Activated naive CD4-positive, alpha-beta T cell treated with anti-CD3 and anti-CD28 coated beads for 36 hours (primary cell): ENCODE measurements around the gene MDP1. TPM values are rescaled to one million over a fixed set of nuclear protein-coding genes. Genes with fewer than 3 reads are reported as not detected.
"Not testable (repeated sequence)": the region's sequence is repeated elsewhere in the genome, so short reads cannot be mapped to it uniquely, and the experiment has no call there.

Experiments used
- CTCF ChIA-PET: fragments of 350-600 bp; sonication (Branson Sonifier 250); formaldehyde crosslinking; loops from one replicate; lab custom pipeline; 2021; ENCODE audit warnings: antibody characterized with exemption; lab: Charles Lee
- DNase-seq: peaks from one replicate; pipeline ENCODE4 v3.0.0-alpha.2; 2020
- H3K27ac Mint-ChIP-seq: one replicate; pipeline ENCODE4 v1.8.0; 2021; ENCODE audit warnings: mild to moderate bottlenecking, mixed read lengths
- H3K27me3 Mint-ChIP-seq: one replicate; pipeline ENCODE4 v1.8.0; 2021; ENCODE audit warnings: low read depth, mixed read lengths
- H3K36me3 Mint-ChIP-seq: one replicate; pipeline ENCODE4 v1.8.0; 2021; ENCODE audit warnings: low read depth, mixed read lengths
- H3K4me1 Mint-ChIP-seq: one replicate; pipeline ENCODE4 v1.8.0; 2021; ENCODE audit warnings: low read depth, mixed read lengths
- H3K4me3 Mint-ChIP-seq: one replicate; pipeline ENCODE4 v1.8.0; 2021; ENCODE audit warnings: mild to moderate bottlenecking, moderate library complexity, mixed read lengths
- H3K9me3 Mint-ChIP-seq: one replicate; pipeline ENCODE4 v1.8.0; 2021; ENCODE audit warnings: mixed read lengths
- intact Hi-C: fragments of 100-400 bp; cut with micrococcal nuclease; formaldehyde crosslinking; loops from one replicate; pipeline ENCODE4 v1.15.1; 2023
- total RNA-seq, 2 experiments: library from RNA; stranded (reverse); gene quantifications; one replicate each; pipeline ENCODE4 v1.2.3, GENCODE V29; 2021

Gene MDP1
- total RNA-seq, 2 experiments from 2014 or later, result 10.2 to 13.6 TPM

- intact Hi-C loops, result loop anchor here (10.0 kb wide), 1 partner anchor 456 kb away; no protein-coding TSS in a partner anchor
- CTCF ChIA-PET, result interaction anchor here (0.6 to 2.2 kb wide), 3 partner anchors 24 to 94 kb away, joined by 3 to 10 read pairs (median 5); partner anchors contain the start of gene TINF2
- Mint-ChIP-seq H3K4me3 (no peak overlapping the region), H3K4me1 (peaks cover 18% of the 10 kb centered on the region), H3K36me3 (no peaks in the 10 kb centered on the region), H3K27ac (no peak overlapping the region), H3K27me3 (no peaks in the 10 kb centered on the region), H3K9me3 (no peaks in the 10 kb centered on the region)
- no peak for DNase-seq
These were observed 3.2 kb upstream of the MDP1 start for GRCh38 chr14:24219080-24219479.

- H3K4me3 Mint-ChIP-seq, H3K27ac Mint-ChIP-seq, H3K9me3 Mint-ChIP-seq, H3K36me3 Mint-ChIP-seq, DNase-seq, H3K27me3 Mint-ChIP-seq: not testable (repeated sequence)
- peaks cover 35% of the 10 kb centered on the region for H3K4me1 Mint-ChIP-seq
- CTCF ChIA-PET, result interaction anchor here (0.9 to 6.8 kb wide), 4 partner anchors 76 to 220 kb away, joined by 3 to 64 read pairs (median 22); partner anchors contain the start of genes CIDEB and LTB4R2
- intact Hi-C loops, result loop anchor here (1.0 to 10.0 kb wide), 7 partner anchors 25 to 458 kb away; partner anchors contain the start of genes IRF9, RABGGTA and TINF2
These were observed 1.0 kb upstream of the MDP1 start for GRCh38 chr14:24216876-24217275.

DNA sequence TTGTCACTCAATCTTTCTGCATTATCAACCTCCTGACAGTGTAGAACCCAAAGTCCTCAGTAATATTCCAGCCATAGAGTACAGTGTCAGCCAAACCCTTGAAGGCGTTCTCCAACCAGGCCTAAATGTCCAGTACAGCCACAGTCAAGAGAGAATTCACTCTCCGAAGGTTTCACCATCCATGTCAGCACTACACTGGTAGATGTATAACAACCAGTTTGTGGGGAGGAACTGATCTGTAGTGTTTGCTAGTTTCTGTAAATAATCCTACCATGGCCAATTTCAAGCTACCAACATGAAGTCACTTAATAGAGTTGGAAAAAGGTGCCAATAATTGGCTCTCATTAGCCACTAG, 456 bp upstream of the MDP1 start:
- H3K9me3 Mint-ChIP-seq, result no peaks in the 10 kb centered on the region
- H3K36me3 Mint-ChIP-seq, result peaks cover 13% of the 10 kb centered on the region
- peak overlapping the region; percentile 96 for H3K27ac Mint-ChIP-seq
- H3K4me1 Mint-ChIP-seq, result peaks cover 41% of the 10 kb centered on the region
- no peaks in the 10 kb centered on the region for H3K27me3 Mint-ChIP-seq
- intact Hi-C loops, result loop anchor here (1.0 to 10.0 kb wide), 7 partner anchors 26 to 458 kb away; partner anchors contain the start of genes IRF9, RABGGTA and TINF2
- CTCF ChIA-PET, result interaction anchor here (0.6 to 6.8 kb wide), 20 partner anchors 9 to 389 kb away, joined by 3 to 64 read pairs (median 4); partner anchors contain the start of genes CIDEB, DHRS1, LTB4R and LTB4R2
- DNase-seq, result no peak
- peak overlapping the region; percentile 86 for H3K4me3 Mint-ChIP-seq

- peaks cover 27% of the 10 kb centered on the region for H3K36me3 Mint-ChIP-seq
- no peaks in the 10 kb centered on the region for H3K9me3 Mint-ChIP-seq
- no peak for DNase-seq
- CTCF ChIA-PET, result interaction anchor here (0.6 to 6.8 kb wide), 12 partner anchors 10 to 570 kb away, joined by 3 to 64 read pairs (median 5); partner anchors contain the start of genes CIDEB, IRF9, LTB4R2 and TINF2
- no peaks in the 10 kb centered on the region for H3K27me3 Mint-ChIP-seq
- H3K4me3 Mint-ChIP-seq, result peak overlapping the region; percentile 92
- H3K4me1 Mint-ChIP-seq, result peaks cover 51% of the 10 kb centered on the region
- intact Hi-C loops, result loop anchor here (1.0 to 10.0 kb wide), 13 partner anchors 18 to 461 kb away; partner anchors contain the start of genes DCAF11, DHRS1, EMC9 and GMPR2
- peak overlapping the region; percentile 96 for H3K27ac Mint-ChIP-seq
These were observed 1.8 kb downstream of the MDP1 start for GRCh38 chr14:24213866-24214662.

DNA sequence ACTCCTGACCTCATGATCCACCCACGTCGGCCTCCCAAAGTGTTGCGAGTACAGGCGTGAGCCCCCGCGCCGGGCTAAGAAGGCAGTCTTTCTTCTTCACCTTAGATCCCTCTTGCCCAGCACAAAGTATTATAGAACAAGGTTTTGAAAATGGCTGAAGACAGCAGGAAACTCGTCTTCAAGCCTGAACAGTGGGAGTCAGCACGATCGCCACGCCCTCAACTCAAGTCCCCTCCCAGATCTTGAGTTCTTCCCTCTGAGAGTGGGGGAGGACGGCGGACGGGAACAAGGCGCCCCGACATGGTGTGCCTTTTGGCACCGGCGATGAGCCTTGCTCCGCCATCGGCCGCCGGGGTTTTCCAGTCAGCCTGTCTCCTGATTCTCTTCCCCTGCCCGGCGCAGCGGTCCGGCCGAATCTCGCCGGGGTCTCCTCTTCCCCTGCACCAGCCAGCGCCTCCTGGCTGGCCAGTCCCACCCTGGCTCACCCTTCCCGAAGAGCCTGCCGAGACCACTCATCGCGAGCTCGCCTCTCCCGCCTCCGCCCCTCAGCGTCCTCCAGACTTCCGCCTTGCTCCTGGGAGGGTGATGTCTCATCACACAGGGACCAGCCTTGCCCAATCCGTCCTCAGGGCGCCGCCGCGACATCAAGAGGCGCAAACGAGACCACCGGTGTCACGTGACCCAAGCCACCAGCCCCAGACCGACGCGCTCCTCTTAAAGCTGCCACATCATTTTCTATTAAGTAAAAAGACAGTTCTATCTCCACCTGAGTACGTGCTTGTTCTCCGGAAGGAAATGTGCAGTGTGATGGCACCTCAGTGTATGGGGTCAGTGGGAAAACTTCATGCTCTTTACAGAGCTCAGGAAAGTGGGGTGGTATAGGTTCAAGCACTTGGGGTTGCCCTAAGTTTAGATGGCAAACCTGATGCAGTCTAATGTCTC, 2.7 kb downstream of the MDP1 start, which contains the start of gene CHMP4A:
TSS of gene CHMP4A (minus strand) at position 565 of the 942 bp plus-strand sequence. CDS start at position 516, 49 bp downstream.
- peak within 1 kb of the TSS; percentile 92 for H3K4me3 Mint-ChIP-seq
- H3K36me3 Mint-ChIP-seq, result peaks cover 28% of the 10 kb centered on the region
- intact Hi-C loops, result loop anchor here (1.0 to 10.0 kb wide), 13 partner anchors 18 to 462 kb away; partner anchors contain the start of genes DCAF11, DHRS1, EMC9 and GMPR2
- no peaks in the 10 kb centered on the region for H3K27me3 Mint-ChIP-seq
- peaks cover 51% of the 10 kb centered on the region for H3K4me1 Mint-ChIP-seq
- H3K9me3 Mint-ChIP-seq, result no peaks in the 10 kb centered on the region
- peak within 1 kb of the TSS; percentile 96 for H3K27ac Mint-ChIP-seq
- CTCF ChIA-PET, result interaction anchor here (0.6 to 6.8 kb wide), 11 partner anchors 18 to 218 kb away, joined by 3 to 64 read pairs (median 6); partner anchors contain the start of genes CIDEB, IRF9, LTB4R2 and TINF2
- DNase-seq, result peak; percentile 98

DNA sequence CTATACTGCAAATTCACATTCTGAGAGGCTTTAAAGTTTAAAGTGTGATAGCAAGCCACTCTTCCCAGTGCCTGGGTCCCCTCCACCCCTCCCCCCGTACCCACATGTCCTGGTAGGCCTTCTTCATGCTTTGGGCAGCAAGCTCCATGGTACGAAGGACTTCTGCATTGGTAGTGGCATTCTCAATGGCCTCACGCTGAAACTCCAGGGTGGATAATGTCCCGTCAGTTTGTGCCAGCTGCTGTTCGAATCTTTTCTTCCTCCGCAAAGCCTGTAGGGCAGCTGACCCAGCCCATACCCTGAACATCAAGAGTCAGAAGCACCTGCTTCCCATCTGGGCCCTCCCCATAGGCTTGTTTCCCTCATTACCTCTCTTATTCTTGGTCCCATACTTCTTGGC, 4.6 kb downstream of the MDP1 start:
- CTCF ChIA-PET, result interaction anchor here (0.7 to 6.8 kb wide), 3 partner anchors 35 to 96 kb away, joined by 3 to 64 read pairs (median 5); partner anchors contain the start of gene CIDEB
- Mint-ChIP-seq H3K27ac (peak overlapping the region; percentile 96), H3K36me3 (peaks cover 45% of the 10 kb centered on the region), H3K27me3 (no peaks in the 10 kb centered on the region), H3K4me1 (peaks cover 60% of the 10 kb centered on the region), H3K9me3 (no peaks in the 10 kb centered on the region), H3K4me3 (no peak overlapping the region)
- intact Hi-C loops, result loop anchor here (10.0 kb wide), 1 partner anchor 463 kb away; no protein-coding TSS in a partner anchor
- DNase-seq, result no peak

DNA sequence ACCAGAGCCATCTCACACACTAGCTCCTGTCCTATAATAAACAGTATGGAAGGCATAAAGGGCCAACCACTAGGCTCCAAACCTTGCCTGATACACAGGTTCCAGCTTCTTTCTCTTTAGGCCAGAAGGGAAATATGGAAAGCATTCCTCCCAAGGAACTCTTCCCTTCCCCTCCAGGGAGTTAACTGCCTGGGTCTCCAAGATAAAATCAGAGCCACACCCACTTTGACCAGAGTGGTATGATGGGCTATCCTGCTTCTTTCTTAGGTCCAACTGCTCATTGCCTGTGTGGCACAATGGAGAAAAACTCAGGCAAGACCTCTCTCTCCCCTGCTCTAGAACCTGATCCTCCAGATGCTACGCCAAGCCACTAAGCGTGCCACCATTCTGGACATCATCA, 8.2 kb downstream of the MDP1 start:
- Mint-ChIP-seq H3K4me1 (peaks cover 31% of the 10 kb centered on the region), H3K9me3 (peaks cover 5% of the 10 kb centered on the region), H3K36me3 (peaks cover 58% of the 10 kb centered on the region), H3K4me3 (no peak overlapping the region), H3K27me3 (no peaks in the 10 kb centered on the region), H3K27ac (no peak overlapping the region)
- CTCF ChIA-PET, result interaction anchor here (1.2 to 2.1 kb wide), 2 partner anchors 8 to 224 kb away, joined by 4 to 5 read pairs; partner anchors contain the start of gene MDP1
- DNase-seq, result no peak
- intact Hi-C loops, result no loop called here

- Mint-ChIP-seq H3K4me1 (peaks cover 29% of the 10 kb centered on the region), H3K4me3 (no peak overlapping the region), H3K9me3 (peaks cover 7% of the 10 kb centered on the region), H3K27me3 (no peaks in the 10 kb centered on the region), H3K36me3 (peaks cover 59% of the 10 kb centered on the region), H3K27ac (peak overlapping the region; percentile 13)
- DNase-seq, result no peak
- intact Hi-C loops, result no loop called here
- CTCF ChIA-PET, result interaction anchor here (1.2 to 2.1 kb wide), 2 partner anchors 9 to 225 kb away, joined by 4 to 5 read pairs; partner anchors contain the start of gene MDP1
These were observed 8.7 kb downstream of the MDP1 start for GRCh38 chr14:24207104-24207551.

DNA sequence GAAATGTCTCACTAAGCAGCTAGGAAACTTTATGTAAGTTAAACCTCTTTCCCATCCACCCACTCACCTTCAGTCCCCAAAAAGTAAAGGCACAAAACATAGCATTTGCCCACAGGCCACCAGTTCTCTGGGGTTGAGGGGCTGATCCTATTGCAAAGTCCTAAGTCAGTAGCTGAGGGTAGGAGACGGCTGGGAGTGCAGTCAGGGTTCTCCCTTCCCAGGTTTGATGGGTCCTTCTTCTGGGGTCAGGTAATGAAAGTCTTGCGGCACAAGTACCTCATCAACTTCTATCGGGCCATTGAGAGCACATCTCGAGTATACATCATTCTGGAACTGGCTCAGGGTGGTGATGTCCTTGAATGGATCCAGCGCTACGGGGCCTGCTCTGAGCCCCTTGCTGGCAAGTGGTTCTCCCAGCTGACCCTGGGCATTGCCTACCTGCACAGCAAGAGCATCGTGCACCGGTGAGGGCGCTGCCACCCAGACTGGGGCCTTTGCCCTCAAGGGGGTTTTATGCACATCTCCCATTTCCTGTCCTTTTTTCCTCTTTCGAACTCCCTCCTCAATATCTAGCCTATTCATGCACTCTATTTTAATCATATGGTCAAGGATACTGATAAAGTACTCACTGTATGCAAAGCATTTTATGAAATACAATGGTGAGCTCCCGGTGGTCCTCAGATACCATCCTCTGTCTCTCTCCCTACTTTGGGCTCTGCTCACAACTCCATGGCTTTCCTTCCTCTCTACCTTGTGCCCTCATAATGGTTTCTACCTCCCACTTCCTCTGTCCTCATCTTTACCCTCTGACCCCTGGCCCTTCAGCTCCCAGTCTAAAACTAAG, 9.4 kb downstream of the MDP1 start:
- intact Hi-C loops, result no loop called here
- H3K27me3 Mint-ChIP-seq, result no peaks in the 10 kb centered on the region
- H3K4me3 Mint-ChIP-seq, result no peak overlapping the region
- peaks cover 7% of the 10 kb centered on the region for H3K9me3 Mint-ChIP-seq
- peaks cover 61% of the 10 kb centered on the region for H3K36me3 Mint-ChIP-seq
- H3K4me1 Mint-ChIP-seq, result peaks cover 25% of the 10 kb centered on the region
- no peak for DNase-seq
- peak overlapping the region; percentile 13 for H3K27ac Mint-ChIP-seq
- CTCF ChIA-PET, result interaction anchor here (0.7 to 2.1 kb wide), 4 partner anchors 9 to 225 kb away, joined by 3 to 5 read pairs (median 4); partner anchors contain the start of genes CIDEB and MDP1

DNA sequence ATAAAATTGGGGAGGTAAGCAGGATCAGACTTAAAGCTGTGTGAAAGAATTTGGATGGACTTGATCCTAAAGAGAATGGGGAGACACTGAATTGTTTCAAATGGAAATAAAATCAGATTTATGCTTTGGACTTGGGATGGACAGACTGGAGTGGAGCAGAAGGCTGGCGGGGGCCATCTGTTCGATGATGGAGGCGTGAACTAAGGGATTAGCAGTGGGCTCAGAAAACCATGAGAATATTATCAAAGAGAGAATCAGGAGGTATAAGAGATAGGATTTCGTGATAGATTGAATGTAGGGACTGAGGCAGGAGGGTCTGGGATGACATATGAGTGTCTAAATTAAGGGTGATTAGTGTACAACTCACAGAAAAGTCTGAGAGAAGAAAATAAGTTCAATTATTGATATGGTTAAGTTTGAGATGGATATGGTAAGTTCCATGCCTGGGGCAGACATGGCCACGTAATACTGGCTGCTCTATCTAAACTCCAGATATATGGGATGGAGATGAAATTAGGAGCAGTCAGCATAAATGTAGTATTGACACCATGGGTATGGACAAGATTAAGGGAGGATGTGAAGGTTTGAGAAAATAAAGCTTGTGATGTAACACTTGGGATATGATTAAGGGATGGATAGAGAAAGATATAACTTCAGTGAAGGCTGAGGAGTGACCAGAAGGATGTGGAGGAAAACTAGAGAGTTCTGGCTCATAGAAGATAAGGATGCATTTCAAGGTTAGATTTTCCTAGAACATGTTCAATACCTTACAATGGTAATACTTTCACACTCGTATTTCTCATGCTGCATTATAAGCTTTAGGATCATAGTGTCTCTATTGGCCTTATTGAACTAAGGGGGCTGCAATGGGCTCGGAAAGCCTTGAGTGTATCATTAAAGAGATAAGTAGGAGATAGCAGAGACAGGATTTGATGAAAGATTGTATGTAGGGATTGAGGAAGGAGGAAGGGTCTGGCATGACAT, 11.4 kb downstream of the MDP1 start:
- no peak for DNase-seq
- CTCF ChIA-PET, result no interaction called here
- intact Hi-C loops, result no loop called here
- Mint-ChIP-seq H3K36me3 (peaks cover 58% of the 10 kb centered on the region), H3K27ac (no peak overlapping the region), H3K27me3 (no peaks in the 10 kb centered on the region), H3K9me3 (peaks cover 7% of the 10 kb centered on the region), H3K4me3 (no peak overlapping the region), H3K4me1 (peaks cover 21% of the 10 kb centered on the region)
